HG02981 (cell line): ENCODE measurements around the gene PHKA2.

Experiments used
- ATAC-seq: cut with Tn5 transposase; IDR thresholded peaks from one replicate; pipeline ENCODE4 v1.9.1; 2021; ENCODE audit warnings: mild to moderate bottlenecking, moderate library complexity; ENCODE audit not compliant: unreplicated experiment

Gene PHKA2

DNA sequence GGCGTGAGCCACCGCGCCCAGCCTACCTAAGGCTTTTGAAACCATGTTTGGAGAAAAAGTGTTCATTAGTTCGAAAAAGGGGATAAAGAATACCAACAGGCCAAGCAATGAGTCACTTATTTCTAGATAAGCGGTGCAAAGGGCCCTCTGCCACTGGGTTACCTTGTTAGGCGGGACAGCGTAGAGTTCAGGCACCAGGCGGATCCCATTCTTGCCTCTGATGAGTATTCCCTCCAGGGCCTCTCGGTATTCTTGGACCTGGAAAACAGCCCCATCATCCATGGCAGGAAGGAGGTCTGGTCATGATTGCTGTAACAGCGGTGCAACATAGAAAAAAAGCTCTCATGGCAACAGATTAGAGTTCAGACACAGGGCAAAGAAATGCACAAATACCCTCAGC lies 48.0 kb downstream of the PHKA2 start:
- no peak for ATAC-seq

DNA sequence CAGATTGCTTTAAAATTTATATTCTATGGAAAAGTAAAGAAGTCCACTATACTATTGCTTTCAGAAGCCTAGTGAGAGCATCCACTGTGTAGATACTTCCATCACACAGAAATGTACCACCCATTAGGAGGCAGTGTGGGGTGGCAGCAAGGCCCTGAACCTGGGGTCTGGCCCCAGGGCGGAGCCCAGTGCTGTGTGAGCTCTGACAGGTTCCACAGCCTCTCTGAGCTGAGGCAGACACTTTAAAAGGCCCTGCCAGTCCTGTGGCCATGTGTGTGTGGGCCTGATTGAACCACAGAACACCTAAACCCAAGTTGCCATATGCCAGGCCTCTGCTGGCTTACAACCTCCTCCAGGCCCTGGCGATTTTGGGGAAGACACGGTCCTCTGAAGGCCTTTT lies 49.2 kb downstream of the PHKA2 start:
- no peak for ATAC-seq

DNA sequence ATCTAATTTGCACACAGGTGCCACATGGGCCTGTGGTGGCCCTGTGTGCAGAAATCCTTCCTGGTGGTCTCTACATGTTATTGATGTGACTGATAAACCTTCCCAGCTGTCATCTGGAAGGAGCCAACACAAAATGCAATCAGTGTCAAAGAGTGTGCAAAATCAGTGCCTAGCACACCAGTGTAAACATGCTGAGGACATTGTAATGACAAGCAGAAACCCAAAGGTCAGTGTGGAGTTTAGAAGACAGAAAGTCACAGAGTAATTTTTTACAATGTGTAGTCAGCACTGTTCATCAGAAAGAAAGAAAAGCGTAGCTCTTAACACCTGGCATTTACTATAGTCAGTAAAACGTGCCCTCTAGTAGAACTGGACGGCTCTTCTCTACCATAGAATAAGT lies 50.3 kb downstream of the PHKA2 start:
- ATAC-seq: no peak

DNA sequence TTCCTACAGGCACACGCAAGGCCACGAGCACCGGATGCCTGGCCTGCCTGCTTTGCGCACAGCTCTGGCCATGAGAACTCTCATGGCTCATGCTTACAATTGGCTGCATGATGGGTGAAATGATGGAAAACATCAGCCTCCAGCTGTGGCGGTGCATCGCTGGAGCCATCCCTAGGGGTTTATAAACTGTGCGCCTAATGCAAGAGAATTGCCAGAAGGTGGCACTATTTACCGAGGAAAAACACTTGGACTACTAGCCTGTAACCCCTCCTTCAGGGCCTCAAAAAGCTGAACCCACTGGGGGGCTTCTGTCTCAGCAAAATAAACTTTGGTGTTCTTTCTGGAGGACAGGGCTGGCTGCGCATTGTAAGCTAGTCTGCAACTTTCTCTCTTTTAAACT lies 51.9 kb downstream of the PHKA2 start:
- ATAC-seq: no peak

DNA sequence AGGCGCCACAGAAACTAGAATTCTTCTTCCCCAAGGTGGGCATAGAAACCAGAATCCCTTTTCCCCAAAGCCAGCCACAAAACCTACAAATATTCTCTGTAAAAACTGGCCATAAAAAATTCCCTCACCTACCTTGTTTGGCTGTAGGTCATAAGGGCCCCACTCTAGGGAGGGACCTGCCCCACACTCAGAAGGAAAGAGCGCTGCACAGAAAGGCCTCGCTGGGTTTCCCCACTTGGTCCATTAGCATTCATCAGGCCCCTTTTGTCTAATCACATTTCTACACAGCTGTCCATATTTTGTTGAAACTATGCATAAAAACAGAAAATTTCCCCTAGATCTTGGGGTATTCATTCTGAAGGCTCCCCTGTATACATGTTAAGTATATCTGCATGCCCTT lies 54.1 kb downstream of the PHKA2 start:
- ATAC-seq: no peak

DNA sequence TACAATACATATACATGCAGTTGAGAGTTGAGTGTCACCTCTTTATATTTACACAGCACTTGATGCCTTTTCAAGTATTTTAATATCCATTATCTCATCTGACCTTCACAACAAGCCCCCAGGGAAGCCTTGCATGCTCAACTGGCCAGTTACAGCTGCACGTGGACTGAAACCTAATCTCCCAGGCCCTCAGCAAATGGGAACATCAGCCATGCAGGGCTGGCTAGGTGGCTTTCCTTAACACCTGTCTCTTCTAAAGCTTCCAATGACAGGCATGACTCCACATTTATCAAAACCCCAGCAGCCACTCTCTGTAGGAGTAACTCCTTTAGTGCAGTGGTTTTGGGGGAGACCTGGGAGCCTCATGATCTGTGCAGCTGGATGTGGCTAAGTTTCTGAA lies 56.4 kb downstream of the PHKA2 start:
- ATAC-seq: no peak

DNA sequence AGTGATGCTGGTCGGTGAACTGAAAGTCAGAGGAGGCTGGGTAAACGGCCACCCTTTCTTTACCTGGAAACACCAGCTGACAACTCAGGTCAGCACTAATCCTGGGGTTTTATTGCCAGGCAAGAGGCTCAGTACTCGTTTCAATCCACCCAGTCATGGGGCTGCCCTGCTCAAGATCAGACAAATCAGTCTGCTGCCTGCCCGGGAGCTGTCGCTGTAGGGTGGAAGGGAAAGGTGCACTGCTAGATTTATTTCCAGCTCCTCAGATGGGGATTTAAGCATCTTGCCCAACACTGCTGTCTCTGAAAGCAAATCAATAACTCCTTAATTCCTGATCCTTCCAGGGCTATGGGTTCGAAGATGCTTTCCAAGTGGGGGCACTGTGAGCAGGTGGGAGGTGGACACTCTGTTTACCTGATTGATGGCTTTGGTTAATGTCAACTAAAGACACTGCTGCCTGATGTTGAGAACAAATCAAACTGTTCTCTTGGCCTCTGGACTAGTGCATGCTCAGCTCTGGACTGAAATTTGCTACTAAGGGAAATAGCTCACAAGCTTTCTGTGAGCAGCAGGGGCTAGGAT lies 59.3 kb downstream of the PHKA2 start:
- no peak for ATAC-seq

DNA sequence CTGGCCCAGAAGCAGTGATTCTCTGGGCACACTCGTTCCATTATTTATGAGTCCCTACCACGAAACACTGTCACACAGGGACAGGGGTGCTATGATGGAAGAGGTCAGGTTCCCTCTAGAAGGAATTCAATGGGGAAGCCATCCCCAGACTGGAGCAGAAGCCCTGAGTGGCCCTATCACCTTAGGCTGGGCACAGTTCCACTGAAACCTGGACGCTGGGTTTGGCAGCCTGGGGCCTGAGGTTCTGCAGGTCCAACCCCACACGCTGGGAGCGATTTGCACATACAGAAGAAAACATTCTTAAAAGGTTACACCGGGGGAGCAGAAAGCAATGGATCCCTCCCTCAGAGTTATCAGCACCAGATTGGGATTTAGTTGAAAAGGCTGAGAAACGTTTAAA lies 63.3 kb downstream of the PHKA2 start:
- ATAC-seq: no peak

DNA sequence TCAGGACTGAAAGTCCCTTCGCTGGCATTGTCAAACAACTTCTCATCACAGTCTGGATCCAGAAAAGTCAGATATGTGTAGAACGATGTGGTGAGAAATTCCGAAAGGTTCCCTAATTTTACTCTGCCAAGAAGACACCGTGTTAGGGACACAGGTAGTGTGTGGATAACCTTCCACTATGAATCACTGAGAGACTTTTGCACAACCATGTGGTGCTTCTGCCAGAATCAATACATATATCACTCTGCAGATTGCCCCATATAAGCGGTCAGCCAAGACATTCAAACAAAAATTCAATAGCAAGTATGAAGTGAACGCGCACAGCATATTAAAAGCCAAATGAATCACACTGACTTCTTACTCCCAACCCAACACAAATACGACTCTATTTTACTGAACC lies 63.8 kb downstream of the PHKA2 start:
- no peak for ATAC-seq

DNA sequence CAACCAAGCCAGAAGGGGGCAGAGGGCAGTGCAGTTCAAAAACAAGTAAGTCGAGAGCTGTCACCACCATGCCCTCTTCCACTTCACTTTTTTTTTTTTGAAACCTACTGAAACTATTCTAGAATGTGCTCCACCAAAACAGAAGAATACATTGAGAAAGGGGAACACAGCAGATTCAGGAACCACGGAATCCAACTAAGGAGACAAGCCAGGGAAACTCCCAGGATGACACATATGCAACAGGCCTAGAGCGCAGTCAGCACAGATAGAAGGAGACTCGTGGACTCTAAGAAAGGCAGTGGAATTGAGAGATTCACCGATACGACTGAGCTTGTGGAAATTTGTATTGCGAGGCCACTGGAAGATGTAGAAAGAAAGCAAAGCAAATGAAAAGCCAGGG lies 66.1 kb downstream of the PHKA2 start:
- no peak for ATAC-seq

DNA sequence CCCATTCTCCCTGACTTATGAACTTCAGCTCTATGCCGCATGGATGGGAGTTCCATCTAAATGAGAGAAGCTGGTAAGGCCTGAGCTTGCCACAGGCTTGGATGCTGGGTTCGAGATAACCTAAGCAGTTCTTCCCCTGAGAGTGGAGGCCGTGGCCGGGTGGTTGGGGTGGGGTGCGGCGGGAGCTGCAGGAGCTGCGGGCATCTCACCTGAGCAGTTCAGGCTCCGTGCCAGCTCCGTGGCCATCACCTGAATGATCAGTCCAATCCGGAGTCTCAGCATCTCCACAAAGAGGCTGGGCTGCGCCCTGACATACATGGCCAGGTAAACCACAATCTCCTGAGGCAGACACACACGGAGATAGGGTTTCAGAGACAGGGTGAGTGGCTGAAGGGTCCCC lies 77.6 kb downstream of the PHKA2 start:
- no peak for ATAC-seq

DNA sequence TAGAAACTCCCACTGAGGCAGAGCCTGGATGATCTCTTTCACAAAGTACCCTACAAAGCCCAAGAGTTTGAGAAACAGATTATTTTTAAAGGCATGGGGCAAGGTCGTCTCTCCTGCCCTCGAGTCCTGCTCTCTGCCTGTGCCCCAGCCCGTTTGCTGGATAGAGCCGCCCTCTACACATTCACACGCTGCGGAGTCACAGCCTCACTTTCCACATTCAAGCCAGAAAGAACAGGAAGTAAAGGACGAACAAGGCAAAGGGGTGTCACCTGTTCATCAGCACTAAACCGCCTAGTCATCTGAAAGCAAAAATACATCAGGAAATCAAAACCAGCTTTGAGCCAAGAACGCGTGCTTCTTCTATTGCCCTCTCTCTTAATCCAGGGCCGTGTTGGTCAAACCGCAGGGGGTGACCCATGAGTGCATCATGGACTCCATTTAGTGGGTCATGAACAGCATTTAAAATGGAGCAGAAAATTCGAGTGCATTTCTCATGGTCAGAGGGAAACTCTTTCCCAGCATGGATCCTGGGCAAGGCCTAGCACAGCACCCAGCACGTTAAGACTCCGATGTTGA lies 83.4 kb downstream of the PHKA2 start:
- ATAC-seq: no peak

DNA sequence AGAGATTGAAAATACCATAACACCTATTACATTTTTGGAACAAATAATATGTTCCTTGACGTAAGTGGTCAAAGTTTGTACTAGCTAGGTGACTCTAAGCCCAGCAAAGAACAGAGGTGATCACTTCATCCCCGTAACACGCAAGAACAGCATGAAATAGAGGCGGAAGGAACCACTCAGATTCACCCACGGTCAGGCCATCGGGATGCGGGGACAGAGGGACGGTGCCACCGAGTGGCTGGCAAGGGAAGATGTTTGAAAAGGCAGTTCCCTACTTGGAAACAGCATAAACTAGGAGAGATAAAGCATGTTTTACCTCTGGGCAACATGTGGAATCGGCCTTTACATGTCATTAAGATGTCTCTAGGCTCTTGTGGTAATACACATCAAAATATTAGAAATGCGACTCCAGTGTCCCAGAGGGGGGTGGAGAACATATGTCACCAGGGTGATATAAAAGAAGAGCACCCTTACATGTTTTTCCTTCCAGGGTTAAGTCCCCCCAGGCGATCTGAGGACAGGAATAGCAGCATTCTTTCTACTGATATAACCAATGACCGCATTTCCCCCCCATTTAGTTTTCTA lies 84.0 kb downstream of the PHKA2 start:
- no peak for ATAC-seq

DNA sequence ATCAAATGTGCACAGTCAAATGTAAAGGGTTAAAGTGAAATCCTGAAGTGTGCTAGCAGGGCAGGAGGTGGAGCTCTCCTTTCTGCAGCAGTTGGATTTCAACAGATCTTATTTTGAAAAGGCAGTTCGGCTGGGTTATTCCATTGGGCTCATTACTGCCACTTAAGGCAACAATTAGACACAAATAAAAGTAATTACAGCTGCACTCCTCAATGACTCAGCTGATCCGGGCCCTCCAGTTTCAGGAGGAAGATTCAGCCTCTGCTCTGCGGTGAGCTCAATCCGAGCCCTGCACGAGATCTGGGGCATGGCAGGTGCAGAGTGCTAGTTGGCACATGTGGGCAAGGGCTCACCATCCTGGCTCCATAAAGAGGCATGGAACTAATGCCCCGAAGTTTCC lies 85.4 kb downstream of the PHKA2 start:
- ATAC-seq: no peak

DNA sequence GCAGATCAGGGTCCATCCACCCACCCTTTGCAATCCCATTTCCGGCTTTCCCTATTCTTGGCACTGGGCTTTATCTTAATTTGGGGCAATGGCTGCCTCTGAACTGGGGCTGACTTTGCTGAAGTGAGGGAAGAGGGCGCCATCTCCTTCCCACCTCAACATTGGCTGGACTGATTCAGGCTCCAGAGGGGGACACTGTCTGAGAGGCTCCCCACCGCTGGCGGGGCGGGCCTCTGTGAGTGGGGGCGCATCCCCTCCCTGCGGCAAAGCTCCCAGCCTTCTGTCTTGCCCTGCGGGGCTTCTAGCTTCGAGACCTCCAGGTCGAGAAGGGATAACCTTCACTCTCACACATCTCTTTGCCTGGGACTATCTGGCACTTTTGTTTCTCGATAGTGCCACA lies 85.8 kb downstream of the PHKA2 start:
- ATAC-seq: no peak

DNA sequence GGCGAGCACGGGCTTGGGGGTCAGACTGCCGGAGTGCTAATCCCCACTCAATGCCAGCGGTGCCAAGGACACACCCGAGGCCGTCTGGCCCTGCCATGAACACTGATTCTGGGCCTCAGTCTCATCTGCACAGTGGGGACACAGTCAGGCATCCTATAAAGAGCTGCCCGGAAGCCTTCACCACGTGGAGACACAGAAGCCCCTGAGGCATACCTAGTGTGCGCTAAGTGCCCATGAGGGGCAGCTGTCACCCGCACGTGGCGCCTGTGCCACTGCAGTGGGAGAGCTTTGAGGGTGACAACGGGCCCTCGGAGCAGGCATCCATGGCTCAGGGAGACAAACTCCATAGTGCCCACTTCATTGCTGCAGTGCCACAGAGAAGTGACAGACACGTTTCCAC lies 86.3 kb downstream of the PHKA2 start:
- ATAC-seq: no peak

DNA sequence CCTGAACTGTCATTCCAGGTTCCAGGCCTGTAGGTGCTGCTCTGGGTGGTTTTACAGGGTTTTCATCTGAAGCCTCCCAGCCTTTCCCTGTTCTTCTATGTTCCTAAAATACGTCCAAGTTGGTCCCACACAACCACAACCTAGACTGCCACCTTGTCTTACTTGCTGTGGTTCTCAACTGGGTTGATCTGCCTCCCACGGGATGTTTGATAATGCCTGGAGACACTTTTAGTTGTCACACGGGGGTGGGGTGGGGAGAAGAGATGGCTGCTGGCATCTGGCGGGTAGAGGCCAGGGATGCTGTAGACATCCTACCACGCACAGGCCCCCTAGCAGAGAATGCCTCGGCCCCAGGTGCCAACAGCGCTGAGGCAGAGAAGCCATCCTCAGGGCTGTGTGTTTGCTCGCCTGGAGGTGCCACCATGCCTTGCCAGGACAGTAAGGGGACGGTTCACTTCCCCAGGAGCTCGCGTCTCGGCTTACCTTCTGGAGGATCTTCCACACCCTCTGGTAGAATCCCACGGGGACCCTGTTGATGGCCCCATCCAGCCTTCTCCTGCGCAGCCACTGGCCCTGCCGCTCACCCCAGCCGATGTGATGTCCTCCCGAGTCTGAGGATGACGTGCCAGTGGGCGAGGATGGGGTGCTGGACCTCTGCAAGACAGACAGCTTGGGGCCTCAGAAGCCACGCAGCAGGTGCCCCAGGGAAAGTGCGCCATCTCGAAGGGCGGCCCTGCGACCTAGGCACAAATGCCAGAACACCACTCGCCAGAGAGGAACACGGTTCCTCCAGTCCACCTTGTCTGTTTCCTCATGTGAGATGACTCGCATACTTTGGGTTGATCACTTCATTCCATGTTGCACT lies 87.0 kb downstream of the PHKA2 start:
- ATAC-seq: no peak

DNA sequence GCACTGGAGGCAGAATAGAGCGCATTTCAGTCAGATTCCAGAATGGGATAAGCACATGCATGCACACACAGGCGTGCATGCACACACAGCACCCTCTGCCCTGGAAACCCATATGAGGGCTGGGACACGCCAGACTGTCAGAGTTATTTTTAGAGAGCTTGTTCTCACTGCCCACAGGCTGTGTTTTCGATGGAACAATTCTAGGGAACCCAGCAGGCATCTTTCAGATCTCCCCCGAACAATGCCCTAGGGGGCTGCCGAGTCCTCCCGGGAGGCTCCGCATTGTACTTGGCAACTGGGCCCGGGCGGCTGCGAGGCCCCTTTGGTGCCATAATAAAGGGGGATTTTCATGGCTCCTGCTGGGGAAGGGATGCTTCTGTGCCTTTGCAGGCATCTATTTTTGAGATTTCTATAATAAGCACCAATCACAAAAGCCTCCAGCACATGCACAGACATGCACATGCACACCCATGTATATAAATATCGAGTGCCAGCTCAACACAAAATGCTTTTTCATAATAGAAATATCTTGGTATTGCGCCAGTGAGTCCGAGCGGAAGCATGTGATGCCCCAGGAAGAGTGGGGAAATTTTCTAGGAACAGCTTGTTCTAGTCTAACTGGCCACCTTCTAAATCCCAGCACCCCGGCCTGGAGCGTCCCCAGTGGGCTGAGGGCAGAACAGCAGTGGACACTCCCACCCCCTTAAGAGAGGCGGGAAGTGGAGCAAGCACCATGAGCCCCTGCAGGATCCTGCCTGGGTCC lies 88.5 kb downstream of the PHKA2 start:
- no peak for ATAC-seq

DNA sequence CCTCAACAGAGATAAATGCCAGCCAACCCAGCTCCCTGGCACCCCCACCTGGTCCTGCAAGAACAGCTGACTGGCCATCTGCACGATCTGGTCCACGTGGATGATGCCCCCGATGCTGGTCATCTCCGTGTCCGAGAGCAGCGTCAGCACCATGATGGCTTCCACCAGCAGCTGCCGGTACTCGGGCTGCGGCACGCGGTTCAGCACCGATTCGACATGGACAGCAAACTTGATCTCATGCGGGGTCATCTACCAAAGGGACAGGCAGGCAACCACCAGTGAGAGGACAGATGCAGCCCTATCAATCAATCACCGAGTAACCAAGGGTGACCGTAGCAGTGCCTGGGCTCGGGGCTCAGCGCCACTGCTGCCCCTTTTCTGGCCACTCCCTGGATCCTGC lies 89.8 kb downstream of the PHKA2 start:
- no peak for ATAC-seq

DNA sequence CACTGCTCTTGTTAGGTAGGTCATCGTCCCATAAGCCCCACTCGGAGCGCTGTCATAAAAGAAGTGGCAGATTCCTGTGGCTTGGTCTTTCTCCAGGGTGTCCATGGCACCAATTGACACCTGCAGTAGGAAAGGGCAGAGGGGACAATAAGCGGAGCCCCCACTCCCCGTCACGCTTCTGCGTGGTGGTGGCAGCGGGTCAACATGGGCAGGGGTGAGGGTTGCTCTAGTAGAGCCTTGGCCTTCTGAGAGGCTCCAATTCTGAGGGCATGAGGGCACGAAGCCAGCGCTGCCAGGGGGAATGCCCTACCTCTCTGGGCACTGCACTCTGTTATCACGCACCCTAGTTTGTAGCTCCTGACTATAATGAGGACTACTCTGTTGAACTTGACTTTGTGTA lies 90.4 kb downstream of the PHKA2 start:
- ATAC-seq: no peak

DNA sequence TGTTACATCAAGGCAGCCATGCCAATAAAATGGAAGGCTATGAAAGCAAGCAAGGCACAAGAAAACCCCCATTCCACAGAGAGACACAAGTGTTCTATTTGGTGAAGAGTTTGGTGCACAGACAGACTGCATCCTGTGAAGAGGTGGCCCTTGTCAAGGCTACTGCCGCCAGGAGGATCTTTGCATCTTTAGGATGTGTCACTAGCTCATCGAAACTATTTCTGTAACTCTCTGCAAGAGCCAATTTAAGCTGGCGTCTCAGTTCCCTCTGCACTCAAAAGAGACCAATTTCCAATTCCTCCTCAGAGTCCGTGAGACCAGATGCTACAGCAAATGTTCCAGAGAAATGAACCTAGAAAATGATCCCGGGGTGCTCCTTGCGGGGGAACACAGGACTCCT lies 91.0 kb downstream of the PHKA2 start:
- no peak for ATAC-seq
